SK-N-SH (cell line): Measurements from ENCODE around the gene CBFA2T2.
"Not testable (repeated sequence)": the region's sequence is repeated elsewhere in the genome, so short reads cannot be mapped to it uniquely, and the experiment has no call there.

Experiments used
- ELF1 ChIP-seq: IDR thresholded peaks from 2 replicates; pipeline ENCODE4 v1.4.0; 2012
- EP300 ChIP-seq, 2 experiments: IDR thresholded peaks; 2 replicates each; pipeline versions ENCODE4 v1.4.0 to v1.6.1; 2012; ENCODE audit warnings: borderline replicate concordance in 1 of 2, low read depth in 1 of 2, low read length in 1 of 2
- FOXM1 ChIP-seq: IDR thresholded peaks from 2 replicates; pipeline ENCODE4 v1.4.0; 2012; ENCODE audit warnings: low read depth, mild to moderate bottlenecking
- TF ChIP-seq, protein P1 (sequence below): fragments of 200-600 bp; sonication (generic); IDR thresholded peaks from 2 replicates; pipeline ENCODE4 v1.6.1; 2017; ENCODE audit warnings: antibody characterized with exemption, mild to moderate bottlenecking, moderate library complexity

DNA sequence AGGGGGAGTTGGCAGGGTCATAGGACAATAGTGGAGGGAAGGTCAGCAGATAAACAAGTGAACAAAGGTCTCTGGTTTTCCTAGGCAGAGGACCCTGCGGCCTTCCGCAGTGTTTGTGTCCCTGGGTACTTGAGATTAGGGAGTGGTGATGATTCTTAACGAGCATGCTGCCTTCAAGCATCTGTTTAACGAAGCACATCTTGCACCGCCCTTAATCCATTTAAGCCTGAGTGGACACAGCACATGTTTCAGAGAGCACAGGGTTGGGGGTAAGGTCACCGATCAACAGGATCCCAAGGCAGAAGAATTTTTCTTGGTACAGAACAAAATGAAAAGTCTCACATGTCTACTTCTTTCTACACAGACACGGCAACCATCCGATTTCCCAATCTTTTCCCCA, 45.8 kb downstream of the CBFA2T2 start:
- TF ChIP-seq, protein P1, sequence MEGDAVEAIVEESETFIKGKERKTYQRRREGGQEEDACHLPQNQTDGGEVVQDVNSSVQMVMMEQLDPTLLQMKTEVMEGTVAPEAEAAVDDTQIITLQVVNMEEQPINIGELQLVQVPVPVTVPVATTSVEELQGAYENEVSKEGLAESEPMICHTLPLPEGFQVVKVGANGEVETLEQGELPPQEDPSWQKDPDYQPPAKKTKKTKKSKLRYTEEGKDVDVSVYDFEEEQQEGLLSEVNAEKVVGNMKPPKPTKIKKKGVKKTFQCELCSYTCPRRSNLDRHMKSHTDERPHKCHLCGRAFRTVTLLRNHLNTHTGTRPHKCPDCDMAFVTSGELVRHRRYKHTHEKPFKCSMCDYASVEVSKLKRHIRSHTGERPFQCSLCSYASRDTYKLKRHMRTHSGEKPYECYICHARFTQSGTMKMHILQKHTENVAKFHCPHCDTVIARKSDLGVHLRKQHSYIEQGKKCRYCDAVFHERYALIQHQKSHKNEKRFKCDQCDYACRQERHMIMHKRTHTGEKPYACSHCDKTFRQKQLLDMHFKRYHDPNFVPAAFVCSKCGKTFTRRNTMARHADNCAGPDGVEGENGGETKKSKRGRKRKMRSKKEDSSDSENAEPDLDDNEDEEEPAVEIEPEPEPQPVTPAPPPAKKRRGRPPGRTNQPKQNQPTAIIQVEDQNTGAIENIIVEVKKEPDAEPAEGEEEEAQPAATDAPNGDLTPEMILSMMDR = not testable (repeated sequence)
- not testable (repeated sequence) for TF ChIP-seq ELF1; FOXM1; EP300 (IDR thresholded peaks at IDR 0.05; ENCODE audit: borderline replicate concordance in 1 of 2, low read depth in 1 of 2, low read length in 1 of 2)
